GM12878 (cell line): ENCODE measurements around the gene MPIG6B. TPM values are rescaled to one million over a fixed set of nuclear protein-coding genes. Genes with fewer than 3 reads are reported as not detected.

Source experiments
- ATAC-seq: fragments of 200-7000 bp; cut with Tn5 transposase; 3 replicates; pipeline ENCODE4 v1.9.1; 2020; ENCODE audit warnings: mild to moderate bottlenecking, moderate library complexity
- BruUV-seq: library from RNA; stranded (reverse); fragments of 400-500 nt; replicated peaks from 2 replicates; lab custom pipeline; 2021; lab: Mats Ljungman, UMichigan
- CTCF ChIA-PET: fragments of 300-600 bp; sonication (Branson Sonifier 250); formaldehyde crosslinking; extraction: SDS; loops from one replicate; lab custom pipeline; 2021; ENCODE audit warnings: inconsistent platforms; lab: Yijun Ruan, JAX
- POLR2A ChIA-PET: fragments of 350-600 bp; formaldehyde crosslinking; extraction: SDS; loops from one replicate; lab custom pipeline; 2021; ENCODE audit warnings: inconsistent platforms; lab: Charles Lee
- RAD21 ChIA-PET: fragments of 300-600 bp; sonication (Branson Sonifier 250); formaldehyde crosslinking; loops from one replicate; lab custom pipeline; 2023; ENCODE audit warnings: antibody characterized with exemption; ENCODE audit not compliant: unreplicated experiment; lab: Charles Lee
- SMC1A ChIA-PET: fragments of 300-600 bp; sonication (Branson Sonifier 250); formaldehyde crosslinking; loops from one replicate; lab custom pipeline; 2023; ENCODE audit not compliant: unreplicated experiment, uncharacterized antibody; lab: Charles Lee
- DNase-seq: peaks from one replicate; pipeline ENCODE4 v3.0.0-alpha.2; 2011; ENCODE audit warnings: low read depth, low spot score
- FAIRE-seq: peaks from 3 replicates; lab custom pipeline; 2011; peaks lifted over from hg19 to GRCh38; lab: Jason Lieb, UNC
- H2AFZ ChIP-seq: 2 replicates; pipeline ENCODE4 v1.6.0; 2011; ENCODE audit warnings: low read depth, low read length, control low read depth; ENCODE audit not compliant: control insufficient read depth
- H3K27ac ChIP-seq: 2 replicates; pipeline ENCODE4 v1.5.1; 2011; ENCODE audit warnings: control low read depth; ENCODE audit not compliant: control insufficient read depth, insufficient read depth
- H3K27me3 ChIP-seq, 2 experiments: replicated peaks in 1 of 2; 2 replicates each; pipeline versions ENCODE4 v1.6.0 to v1.6.1; 2011; ENCODE audit warnings: low read length in 1 of 2; ENCODE audit not compliant: control insufficient read depth in 2 of 2, insufficient read depth in 2 of 2
- H3K36me3 ChIP-seq, 2 experiments: 2 replicates each; pipeline ENCODE4 v1.5.1; 2011; ENCODE audit warnings: low read length in 1 of 2; ENCODE audit not compliant: control insufficient read depth in 2 of 2, insufficient read depth in 2 of 2
- H3K4me1 ChIP-seq: 2 replicates; pipeline ENCODE4 v1.6.1; 2011; ENCODE audit warnings: mild to moderate bottlenecking, low read length, moderate library complexity, mixed read lengths; ENCODE audit not compliant: control insufficient read depth, insufficient read depth
- H3K4me2 ChIP-seq: 2 replicates; pipeline ENCODE4 v1.6.0; 2011; ENCODE audit warnings: control low read depth; ENCODE audit not compliant: control insufficient read depth, insufficient read depth
- H3K4me3 ChIP-seq: fragments of 200-600 bp; sonication (generic); 2 replicates; pipeline ENCODE4 v1.5.1; 2016
- H3K79me2 ChIP-seq: 2 replicates; pipeline ENCODE4 v1.6.0; 2011; ENCODE audit warnings: low read length; ENCODE audit not compliant: control insufficient read depth, insufficient read depth
- H3K9ac ChIP-seq: 2 replicates; pipeline ENCODE4 v1.8.0; 2011; ENCODE audit warnings: low read length, control low read depth, mixed read lengths; ENCODE audit not compliant: control insufficient read depth, insufficient read depth
- H3K9me3 ChIP-seq: replicated peaks from 3 replicates; pipeline ENCODE4 v1.5.1; 2011; ENCODE audit warnings: mild to moderate bottlenecking, low read length; ENCODE audit not compliant: control insufficient read depth, insufficient read depth
- H4K20me1 ChIP-seq: 2 replicates; pipeline ENCODE4 v1.6.0; 2011; ENCODE audit not compliant: control insufficient read depth, insufficient read depth
- BACH1 ChIP-seq: fragments of 450-650 bp; IDR thresholded peaks from 2 replicates; pipeline ENCODE4 v1.6.1; 2017; ENCODE audit warnings: mild to moderate bottlenecking, borderline replicate concordance
- BCL11A ChIP-seq: IDR thresholded peaks from 2 replicates; pipeline ENCODE4 v1.6.1; 2011; ENCODE audit warnings: low read depth, low read length
- CBFB ChIP-seq: IDR thresholded peaks from 2 replicates; pipeline ENCODE4 v1.6.1; 2016; ENCODE audit warnings: antibody characterized with exemption, low read depth
- CBX3 ChIP-seq: fragments of 200-600 bp; sonication (generic); IDR thresholded peaks from 2 replicates; pipeline ENCODE4 v1.6.1; 2016; ENCODE audit warnings: low read depth, borderline replicate concordance
- FOS ChIP-seq: IDR thresholded peaks from 3 replicates; pipeline ENCODE4 v1.6.1; 2011; ENCODE audit warnings: borderline replicate concordance; ENCODE audit not compliant: insufficient read length; ENCODE audit errors: extremely low read depth
- HDGF ChIP-seq: fragments of 450-650 bp; IDR thresholded peaks from 2 replicates; pipeline ENCODE4 v1.6.1; 2016; ENCODE audit warnings: antibody characterized with exemption
- JUND ChIP-seq: IDR thresholded peaks from 2 replicates; pipeline ENCODE4 v1.6.1; 2012; ENCODE audit warnings: low read depth, mild to moderate bottlenecking, low read length, improper control_type of control experiment, moderate library complexity
- SMAD5 ChIP-seq: IDR thresholded peaks from 2 replicates; pipeline ENCODE4 v1.6.1; 2016; ENCODE audit warnings: antibody characterized with exemption, low read depth
- SMARCA5 ChIP-seq: fragments of 450-650 bp; IDR thresholded peaks from 2 replicates; pipeline ENCODE4 v1.6.1; 2017; ENCODE audit warnings: mild to moderate bottlenecking
- YY1 ChIP-seq: IDR thresholded peaks from 2 replicates; pipeline ENCODE4 v1.6.1; 2011; ENCODE audit warnings: low read depth, mild to moderate bottlenecking, low read length
- ZBED1 ChIP-seq: IDR thresholded peaks from 2 replicates; pipeline ENCODE4 v1.6.1; 2016; ENCODE audit warnings: borderline replicate concordance
- ZNF207 ChIP-seq: fragments of 450-650 bp; IDR thresholded peaks from 2 replicates; pipeline ENCODE4 v1.6.1; 2014; ENCODE audit warnings: antibody characterized with exemption, mild to moderate bottlenecking, borderline replicate concordance
- ZNF24 ChIP-seq: fragments of 450-650 bp; IDR thresholded peaks from 2 replicates; pipeline ENCODE4 v1.6.1; 2017; ENCODE audit warnings: antibody characterized with exemption, mild to moderate bottlenecking
- ZNF384 ChIP-seq: IDR thresholded peaks from 2 replicates; pipeline ENCODE4 v1.6.1; 2012; ENCODE audit warnings: low read depth, mild to moderate bottlenecking, low read length, improper control_type of control experiment, borderline replicate concordance
- WGBS: methylation state at CpG from one replicate; pipeline ENCODE4 v1.1.6; 2016; ENCODE audit warnings: low lambda C conversion rate; ENCODE audit not compliant: insufficient replicate concordance, insufficient coverage; ENCODE audit errors: missing lambda C conversion rate; 5-methylcytosine and 5-hydroxymethylcytosine counted together
- in situ Hi-C: fragments of 300-500 bp; cut with MboI; formaldehyde crosslinking; loops from 9 replicates; pipeline ENCODE4 v1.14.3; 2018; ENCODE audit warnings: mixed read lengths
- intact Hi-C: fragments of 100-400 bp; cut with micrococcal nuclease; formaldehyde crosslinking; loops from one replicate; pipeline ENCODE4 v1.14.2; 2022; ENCODE audit not compliant: unreplicated experiment
- polyA plus RNA-seq, 11 experiments: library from polyadenylated mRNA; depleted of rRNA in 4 of 11; unstranded in 6 of 11; stranded (reverse) in 5 of 11; fragments of >200 nt; fragmentation: Nextera tagmentation in 4 of 11; fragmentation: Illumina TruSeq in 1 of 11; extraction: Ambion mirVana in 4 of 11; extraction: Trizol in 1 of 11; gene quantifications; 1 replicate in 1 of 11; 2 replicates in 10 of 11; pipeline versions ENCODE4 v1.2.1 to v1.2.3, GENCODE V29; 2011 to 2016; ENCODE audit warnings: inconsistent platforms in 2 of 11, missing spikeins in 2 of 11, low read depth in 1 of 11
- total RNA-seq, 4 experiments: library from RNA; depleted of rRNA in 3 of 4; stranded (reverse); fragments of >200 nt in 3 of 4; fragmentation: Illumina TruSeq in 1 of 4; extraction: Trizol in 1 of 4; gene quantifications; 2 replicates each; pipeline versions ENCODE4 v1.2.1 to v1.2.3, GENCODE V29; 2013 to 2021

MPIG6B gene
- total and polyA plus RNA-seq, 10 of the 15 experiments (the other 5 are each of a cell fraction or from before 2014, with no cell fraction given) = not detected

GRCh38 chr6:31765559-31765909, 42.4 kb downstream of the MPIG6B start:
- BruUV-seq = no TSS peak
- H3K27me3 ChIP-seq = no peaks in the 10 kb centered on the region
- no peak overlapping the region for H3K27ac ChIP-seq
- ChIA-PET SMC1A (no interaction called here), POLR2A (no interaction called here), CTCF (interaction anchor here (0.7 kb wide), 1 partner anchor 191 kb away, joined by 4 read pairs; no protein-coding TSS in a partner anchor), RAD21 (no interaction called here)
- H3K9ac ChIP-seq = no peak overlapping the region
- H3K4me2 ChIP-seq = no peak overlapping the region
- no peak overlapping the region for H2AFZ ChIP-seq
- no peak for FAIRE-seq
- no peak for DNase-seq
- H3K36me3 ChIP-seq = no peaks in the 10 kb centered on the region; a peak in 1 of 4 replicates
- no peaks in the 10 kb centered on the region for H3K79me2 ChIP-seq
- no peaks in the 10 kb centered on the region for H3K9me3 ChIP-seq
- in situ Hi-C loops (no loop called here), intact Hi-C loops (no loop called here)
- H4K20me1 ChIP-seq = no peaks in the 10 kb centered on the region
- ATAC-seq = no peak
- TF ChIP-seq ZNF24 (no peak), SMARCA5 (no peak), FOS (no peak), BACH1 (no peak), SMAD5 (no peak), CBFB (no peak)
- H3K4me1 ChIP-seq = no peaks in the 10 kb centered on the region
- no peak overlapping the region for H3K4me3 ChIP-seq
- 82% methylated on average over 8 of the region's 9 CpGs for WGBS

GRCh38 chr6:31765910-31766794, 43.0 kb downstream of the MPIG6B start:
- Histone ChIP-seq H3K4me2 (no peak overlapping the region), H3K36me3 (no peaks in the 10 kb centered on the region), H3K79me2 (no peaks in the 10 kb centered on the region), H3K9me3 (no peaks in the 10 kb centered on the region), H3K9ac (no peak overlapping the region), H3K27me3 (no peaks in the 10 kb centered on the region), H3K4me3 (no peak overlapping the region), H2AFZ (no peak overlapping the region), H3K27ac (no peak overlapping the region), H3K4me1 (no peaks in the 10 kb centered on the region), H4K20me1 (no peaks in the 10 kb centered on the region)
- RAD21 ChIA-PET = no interaction called here
- SMC1A ChIA-PET = interaction anchor here (1.6 kb wide), 1 partner anchor 29 kb away, joined by 3 read pairs; no protein-coding TSS in a partner anchor
- POLR2A ChIA-PET = no interaction called here
- intact Hi-C loops (no loop called here), in situ Hi-C loops (no loop called here)
- no TSS peak for BruUV-seq
- no peak for DNase-seq
- no peak for FAIRE-seq
- WGBS = 93% methylated on average over 39 of the region's 42 CpGs
- ATAC-seq = no peak
- CTCF ChIA-PET = interaction anchor here (0.8 kb wide), 1 partner anchor 56 kb away, joined by 3 read pairs; no protein-coding TSS in a partner anchor
- TF ChIP-seq ZNF384 (no peak), ZNF207 (no peak), BCL11A (no peak), YY1 (no peak), HDGF (no peak), ZBED1 (no peak), JUND (no peak), CBX3 (no peak)
